ENCODE results near the gene KRT14. TPM values are rescaled to one million over a fixed set of nuclear protein-coding genes. Genes with fewer than 3 reads are reported as not detected.
"Not testable (repeated sequence)": the region's sequence is repeated elsewhere in the genome, so short reads cannot be mapped to it uniquely, and the experiment has no call there.

KRT14 gene
- total RNA-seq, 1 experiment from 2014 or later: not detected

- Histone ChIP-seq H2AFZ (ENCODE audit: low read length) (no peak overlapping the region), H3K9me3 (ENCODE audit: control insufficient read depth, low read depth, low read length) (no peaks in the 10 kb centered on the region), H3K27me3 (ENCODE audit: insufficient read depth, low read length) (no peaks in the 10 kb centered on the region), H3K4ac (ENCODE audit: low read depth, low read length) (no peak overlapping the region), H3K79me2 (ENCODE audit: insufficient read depth, low read length) (no peaks in the 10 kb centered on the region), H2BK120ac (ENCODE audit: low read depth, low read length, poor library complexity, severe bottlenecking) (no peak overlapping the region), H4K8ac (replicated peaks; ENCODE audit: insufficient read length, low read depth, low read length) (no peak overlapping the region), H3K23me2 (ENCODE audit: insufficient read length, low read depth, low read length, poor library complexity, severe bottlenecking) (no peaks in the 10 kb centered on the region), H2BK12ac (ENCODE audit: insufficient read length, low read depth, low read length) (no peak overlapping the region), H3K79me1 (ENCODE audit: insufficient read depth, low read depth, low read length, poor library complexity, severe bottlenecking) (no peaks in the 10 kb centered on the region), H2BK5ac (ENCODE audit: insufficient read length, low read length) (no peak overlapping the region), H3T11ph (ENCODE audit: low read length) (no peak overlapping the region), H3K4me2 (ENCODE audit: insufficient read depth, insufficient read length, low read length) (no peak overlapping the region), H3K14ac (ENCODE audit: insufficient read depth, low read length) (no peak overlapping the region), H2BK15ac (ENCODE audit: low read depth, low read length) (no peak overlapping the region), H4K5ac (ENCODE audit: insufficient read length, low read depth, low read length) (no peak overlapping the region), H3K56ac (ENCODE audit: insufficient read length, low read depth, low read length) (no peak overlapping the region), H4K20me1 (ENCODE audit: control insufficient read depth, insufficient read depth, insufficient read length) (no peaks in the 10 kb centered on the region), H3K4me1 (ENCODE audit: insufficient read depth, low read length) (no peaks in the 10 kb centered on the region), H3K18ac (ENCODE audit: insufficient read length, low read depth, low read length) (no peak overlapping the region), H2AK5ac (ENCODE audit: insufficient read length, low read length) (no peak overlapping the region), H3K27ac (ENCODE audit: insufficient read length, low read depth, low read length) (no peak overlapping the region), H3K9ac (ENCODE audit: extremely low read depth, insufficient read length, low read length) (no peak overlapping the region), H2BK20ac (ENCODE audit: low read depth, low read length, poor library complexity, severe bottlenecking) (no peak overlapping the region), H4K91ac (ENCODE audit: insufficient read length, low read depth, low read length) (no peak overlapping the region), H3K23ac (ENCODE audit: insufficient read length, low read depth, low read length) (no peak overlapping the region)
- peaks cover 9 to 29% of the 10 kb centered on the region in 2 experiments for H3K4me1 Mint-ChIP-seq
- H3K36me3 Mint-ChIP-seq (ENCODE audit: insufficient read depth in 1 of 3, low read depth in 3 of 3): no peaks in the 10 kb centered on the region; a peak in 1 of 7 replicates
- no peaks in the 10 kb centered on the region; a peak in 1 of 5 replicates for H3K9me3 Mint-ChIP-seq
- WGBS (ENCODE audit: extremely low coverage, insufficient read length, low lambda C conversion rate): no CpG with 5 or more reads among the region's 11 CpGs
- H3K27ac Mint-ChIP-seq: peak overlapping the region in 2 of 3 experiments; percentile 49 to 70; a peak in 2 of 7 replicates
- no peak for TF ChIP-seq CTCF (conservative IDR thresholded peaks at IDR 0.05)
- H3K4me3 Mint-ChIP-seq: no peak overlapping the region
- DNase-seq: no peak
- H3K27me3 Mint-ChIP-seq (ENCODE audit: low read depth): peaks cover 12% of the 10 kb centered on the region; the same call in 1 of the 2 replicates
Measured at GRCh38 chr17:41613277-41614082, 26.8 kb upstream of the KRT14 start.

GRCh38 chr17:41612376-41613160 lies 25.9 kb upstream of the KRT14 start, which contains the start of gene KRT16:
Gene KRT16, minus strand, starts transcription at chr17:41612767. Its CDS starts 79 bp downstream, at chr17:41612688.
- no CpG with 5 or more reads among the region's 31 CpGs for WGBS (ENCODE audit: extremely low coverage, insufficient read length, low lambda C conversion rate)
- H2BK12ac ChIP-seq (ENCODE audit: insufficient read length, low read depth, low read length); H2AFZ ChIP-seq (ENCODE audit: low read length); H2AK5ac ChIP-seq (ENCODE audit: insufficient read length, low read length); H3K27ac ChIP-seq (ENCODE audit: insufficient read length, low read depth, low read length); H4K5ac ChIP-seq (ENCODE audit: insufficient read length, low read depth, low read length); H4K91ac ChIP-seq (ENCODE audit: insufficient read length, low read depth, low read length); H3K36me3 Mint-ChIP-seq (ENCODE audit: insufficient read depth in 1 of 3, low read depth in 3 of 3); H3K27me3 ChIP-seq (ENCODE audit: insufficient read depth, low read length); H4K8ac ChIP-seq (replicated peaks; ENCODE audit: insufficient read length, low read depth, low read length); H3K23me2 ChIP-seq (ENCODE audit: insufficient read length, low read depth, low read length, poor library complexity, severe bottlenecking); H4K20me1 ChIP-seq (ENCODE audit: control insufficient read depth, insufficient read depth, insufficient read length); H3K79me2 ChIP-seq (ENCODE audit: insufficient read depth, low read length); H3T11ph ChIP-seq (ENCODE audit: low read length); H3K56ac ChIP-seq (ENCODE audit: insufficient read length, low read depth, low read length); H3K23ac ChIP-seq (ENCODE audit: insufficient read length, low read depth, low read length); H3K14ac ChIP-seq (ENCODE audit: insufficient read depth, low read length); H3K4me2 ChIP-seq (ENCODE audit: insufficient read depth, insufficient read length, low read length); DNase-seq; H3K79me1 ChIP-seq (ENCODE audit: insufficient read depth, low read depth, low read length, poor library complexity, severe bottlenecking); H2BK5ac ChIP-seq (ENCODE audit: insufficient read length, low read length); H2BK120ac ChIP-seq (ENCODE audit: low read depth, low read length, poor library complexity, severe bottlenecking); H3K18ac ChIP-seq (ENCODE audit: insufficient read length, low read depth, low read length); H3K4ac ChIP-seq (ENCODE audit: low read depth, low read length); H2BK20ac ChIP-seq (ENCODE audit: low read depth, low read length, poor library complexity, severe bottlenecking); H3K4me1 ChIP-seq (ENCODE audit: insufficient read depth, low read length); H3K4me3 Mint-ChIP-seq; H3K9ac ChIP-seq (ENCODE audit: extremely low read depth, insufficient read length, low read length); H3K9me3 ChIP-seq (ENCODE audit: control insufficient read depth, low read depth, low read length); H3K9me3 Mint-ChIP-seq; H2BK15ac ChIP-seq (ENCODE audit: low read depth, low read length): not testable (repeated sequence)
- peaks cover 9 to 21% of the 10 kb centered on the region in 2 experiments for H3K4me1 Mint-ChIP-seq
- H3K27ac Mint-ChIP-seq: peak within 1 kb of the TSS in 2 of 3 experiments; percentile 49 to 82; a peak in 5 of 7 replicates
- H3K27me3 Mint-ChIP-seq (ENCODE audit: low read depth): peaks cover 13% of the 10 kb centered on the region; the same call in 1 of the 2 replicates

Measured in H9 (cell line).